ENCODE results near the gene DNM1. TPM values are rescaled to one million over a fixed set of nuclear protein-coding genes. Genes with fewer than 3 reads are reported as not detected.

DNM1 gene
- total and polyA plus RNA-seq, 4 donors: 1.2 to 23.7 (median 6.1) TPM

DNA sequence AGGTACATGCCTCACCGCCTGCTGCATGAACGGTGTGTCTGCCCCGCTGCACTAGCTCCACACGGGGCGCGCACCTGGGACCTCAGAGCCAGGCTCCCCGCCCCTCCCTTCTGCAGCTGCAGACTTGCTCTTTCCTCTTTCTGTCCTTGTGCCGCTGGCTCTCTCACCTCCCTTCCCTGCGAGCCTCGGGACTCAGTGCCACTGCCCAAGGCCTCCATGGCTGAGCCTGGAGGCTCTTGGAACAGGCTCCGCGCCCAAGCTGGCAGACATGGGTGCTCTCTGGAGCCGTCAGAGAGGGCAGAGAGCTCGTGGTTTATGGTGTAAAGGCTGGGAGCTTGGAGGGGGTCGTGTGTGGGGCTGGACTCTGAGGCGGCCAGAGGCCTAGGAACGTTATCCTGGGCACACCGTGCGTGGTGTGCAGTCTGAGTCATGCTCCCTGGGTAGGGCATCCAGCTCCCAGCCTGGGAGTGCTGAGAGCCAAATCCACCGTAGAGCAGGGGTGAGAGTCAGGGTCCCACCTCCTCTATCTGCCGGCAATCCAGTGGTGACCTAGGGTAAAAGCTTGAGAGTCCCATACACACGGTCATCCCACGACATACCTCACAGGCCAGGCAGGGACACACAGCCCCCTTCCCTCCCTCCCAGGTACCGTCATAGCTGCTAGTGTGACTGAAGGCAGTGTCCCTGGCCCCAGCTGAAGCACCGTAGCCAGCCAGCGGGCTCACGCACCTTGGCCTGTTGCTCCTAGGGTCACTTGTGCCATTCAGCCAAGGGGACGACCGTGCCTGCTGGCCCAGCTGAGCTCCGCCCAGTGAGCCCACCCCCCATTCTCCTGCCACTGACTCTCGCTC is 50.2 kb downstream of the DNM1 start:
- ATAC-seq (ENCODE audit: insufficient read depth, low FRiP score): no peak

DNA sequence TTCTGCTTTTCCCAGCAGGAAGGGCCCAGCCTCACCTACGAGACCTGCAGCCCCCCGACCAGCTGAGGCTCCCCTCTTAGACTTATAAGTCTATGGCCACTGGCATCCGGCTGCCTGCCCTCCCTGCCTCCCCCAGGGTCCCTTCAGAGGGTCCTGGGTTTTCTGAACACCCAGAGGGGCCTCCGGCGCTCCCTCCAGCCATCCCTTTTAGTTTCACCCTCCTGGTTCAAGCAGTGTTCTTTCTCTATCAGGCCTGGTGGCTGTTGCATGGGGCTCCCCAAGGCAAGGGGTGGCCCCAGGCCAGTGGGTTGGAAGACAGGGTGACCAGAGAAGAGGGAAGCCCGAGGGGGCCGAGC is 50.8 kb downstream of the DNM1 start:
- no peaks in the 10 kb centered on the region for H3K27me3 ChIP-seq (ENCODE audit: control insufficient read depth in 3 of 3, insufficient read depth in 3 of 3, low read length in 2 of 3)
- peaks cover 0 to 3% (median 0%) of the 10 kb centered on the region in 5 donors for H3K4me1 ChIP-seq (ENCODE audit: control insufficient read depth in 5 of 5, insufficient read depth in 5 of 5, low read length in 5 of 5)
- ATAC-seq (ENCODE audit: insufficient read depth, low FRiP score) (no peak), DNase-seq (no peak)
- no peak overlapping the region for H3K4me3 ChIP-seq
- H3K9me3 ChIP-seq (ENCODE audit: control insufficient read depth in 4 of 4, insufficient read depth in 3 of 4, low read length in 3 of 4): no peaks in the 10 kb centered on the region
- TF ChIP-seq, protein P1, sequence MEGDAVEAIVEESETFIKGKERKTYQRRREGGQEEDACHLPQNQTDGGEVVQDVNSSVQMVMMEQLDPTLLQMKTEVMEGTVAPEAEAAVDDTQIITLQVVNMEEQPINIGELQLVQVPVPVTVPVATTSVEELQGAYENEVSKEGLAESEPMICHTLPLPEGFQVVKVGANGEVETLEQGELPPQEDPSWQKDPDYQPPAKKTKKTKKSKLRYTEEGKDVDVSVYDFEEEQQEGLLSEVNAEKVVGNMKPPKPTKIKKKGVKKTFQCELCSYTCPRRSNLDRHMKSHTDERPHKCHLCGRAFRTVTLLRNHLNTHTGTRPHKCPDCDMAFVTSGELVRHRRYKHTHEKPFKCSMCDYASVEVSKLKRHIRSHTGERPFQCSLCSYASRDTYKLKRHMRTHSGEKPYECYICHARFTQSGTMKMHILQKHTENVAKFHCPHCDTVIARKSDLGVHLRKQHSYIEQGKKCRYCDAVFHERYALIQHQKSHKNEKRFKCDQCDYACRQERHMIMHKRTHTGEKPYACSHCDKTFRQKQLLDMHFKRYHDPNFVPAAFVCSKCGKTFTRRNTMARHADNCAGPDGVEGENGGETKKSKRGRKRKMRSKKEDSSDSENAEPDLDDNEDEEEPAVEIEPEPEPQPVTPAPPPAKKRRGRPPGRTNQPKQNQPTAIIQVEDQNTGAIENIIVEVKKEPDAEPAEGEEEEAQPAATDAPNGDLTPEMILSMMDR (IDR thresholded peaks at IDR 0.05; ENCODE audit: control extremely low read depth, extremely low read depth): no peak
- WGBS, 2 donors: 91 to 94% methylated on average over 7 of the region's 7 CpGs
- H3K27ac ChIP-seq (ENCODE audit: low read depth in 1 of 2, low read length in 1 of 2): no peak overlapping the region
- peaks cover 10 to 22% (median 16%) of the 10 kb centered on the region in 4 donors for H3K36me3 ChIP-seq (ENCODE audit: control insufficient read depth in 4 of 4, insufficient read depth in 4 of 4, low read length in 4 of 4)
- H3K9ac ChIP-seq (ENCODE audit: insufficient read depth in 1 of 2, low read length in 2 of 2): no peak overlapping the region

More for the DNA sequence above, 50.2 kb downstream of the DNM1 start:
- Histone ChIP-seq H3K4me1 (ENCODE audit: control insufficient read depth in 5 of 5, insufficient read depth in 5 of 5, low read length in 5 of 5) (peaks cover 0 to 3% (median 0%) of the 10 kb centered on the region in 5 donors), H3K27me3 (ENCODE audit: control insufficient read depth in 3 of 3, insufficient read depth in 3 of 3, low read length in 2 of 3) (no peaks in the 10 kb centered on the region), H3K36me3 (ENCODE audit: control insufficient read depth in 4 of 4, insufficient read depth in 4 of 4, low read length in 4 of 4) (peaks cover 4 to 17% (median 14%) of the 10 kb centered on the region in 4 donors), H3K9me3 (ENCODE audit: control insufficient read depth in 4 of 4, insufficient read depth in 3 of 4, low read length in 3 of 4) (no peaks in the 10 kb centered on the region), H3K27ac (ENCODE audit: low read depth in 1 of 2, low read length in 1 of 2) (no peak overlapping the region), H3K4me3 (no peak overlapping the region), H3K9ac (ENCODE audit: insufficient read depth in 1 of 2, low read length in 2 of 2) (no peak overlapping the region)
- TF ChIP-seq, protein P1 (IDR thresholded peaks at IDR 0.05; ENCODE audit: control extremely low read depth, extremely low read depth): no peak
- 92 to 96% methylated on average over 31 of the region's 31 CpGs for WGBS, 2 donors
- no peak for DNase-seq

DNA sequence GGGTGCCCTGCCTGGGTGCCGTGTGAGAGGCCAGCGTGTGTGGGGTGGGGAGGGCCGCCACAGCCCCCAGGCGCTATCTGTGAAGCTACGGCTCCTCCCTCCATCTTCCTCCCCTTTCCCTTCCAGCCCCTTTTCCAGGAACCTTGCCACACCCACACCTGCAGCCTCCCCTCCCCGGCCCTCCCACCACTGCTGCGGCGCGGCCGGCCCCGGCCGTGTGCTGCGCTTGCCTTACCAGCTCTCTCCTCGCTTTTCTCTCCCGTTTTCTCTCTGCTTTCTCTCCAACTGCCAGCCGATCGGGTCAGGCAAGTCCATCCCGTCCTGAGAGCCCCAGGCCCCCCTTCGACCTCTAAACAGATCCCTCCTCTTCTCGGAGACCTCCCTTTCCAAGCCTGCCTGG is 51.2 kb downstream of the DNM1 start:
- 92 to 93% methylated on average over 13 to 20 of the region's 20 CpGs for WGBS, 2 donors
- Histone ChIP-seq H3K9me3 (ENCODE audit: control insufficient read depth in 4 of 4, insufficient read depth in 3 of 4, low read length in 3 of 4) (no peaks in the 10 kb centered on the region), H3K27ac (ENCODE audit: low read depth in 1 of 2, low read length in 1 of 2) (no peak overlapping the region), H3K9ac (ENCODE audit: insufficient read depth in 1 of 2, low read length in 2 of 2) (no peak overlapping the region), H3K4me1 (ENCODE audit: control insufficient read depth in 5 of 5, insufficient read depth in 5 of 5, low read length in 5 of 5) (peaks cover 0 to 3% (median 0%) of the 10 kb centered on the region in 5 donors), H3K4me3 (no peak overlapping the region), H3K36me3 (ENCODE audit: control insufficient read depth in 4 of 4, insufficient read depth in 4 of 4, low read length in 4 of 4) (peaks cover 12 to 26% (median 17%) of the 10 kb centered on the region in 4 donors), H3K27me3 (ENCODE audit: control insufficient read depth in 3 of 3, insufficient read depth in 3 of 3, low read length in 2 of 3) (no peaks in the 10 kb centered on the region)
- ATAC-seq (ENCODE audit: insufficient read depth, low FRiP score) (no peak), DNase-seq (no peak)
- TF ChIP-seq, protein P1 (IDR thresholded peaks at IDR 0.05; ENCODE audit: control extremely low read depth, extremely low read depth): no peak

All from lung (tissue), 12 donors.